CD4-positive, alpha-beta T cell treated with Interleukin-4 for 1 hour (primary cell): ENCODE measurements around the gene CENPW.

Experiments
- DNase-seq, 2 donors: peaks; one replicate each; pipeline ENCODE4 v3.0.0-alpha.2; 2020 to 2022

CENPW gene

GRCh38 chr6:126374372-126374771 lies 34.5 kb downstream of the CENPW start:
- no peak for DNase-seq

GRCh38 chr6:126376682-126377081 lies 36.8 kb downstream of the CENPW start:
- DNase-seq, result no peak

DNA sequence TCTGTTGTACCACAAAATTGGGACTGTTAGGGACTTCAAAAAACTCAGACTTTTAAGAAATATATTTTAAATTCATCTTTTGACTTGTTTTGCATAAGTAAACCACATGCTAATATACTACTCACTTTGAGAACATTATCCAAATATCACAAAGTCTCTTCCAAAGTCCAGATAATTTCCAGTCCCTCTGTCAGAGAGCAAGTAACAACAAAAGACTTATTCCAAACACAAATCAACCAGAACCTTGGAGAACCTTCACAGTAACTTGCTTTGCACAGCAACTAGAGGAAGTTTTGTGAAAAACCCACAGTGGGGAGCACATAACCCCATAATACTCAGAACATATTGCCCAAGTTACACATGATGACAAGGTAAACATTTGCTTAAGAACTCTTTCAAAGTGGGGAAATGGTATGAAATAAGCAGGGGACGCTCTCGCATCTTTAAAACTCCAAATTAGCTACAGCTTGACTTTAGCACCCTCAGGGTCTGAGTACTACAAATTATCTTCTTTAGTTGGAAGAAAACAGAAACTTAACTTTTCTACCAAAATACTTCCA lies 37.8 kb downstream of the CENPW start:
- DNase-seq, result no peak

GRCh38 chr6:126380072-126380583 lies 40.2 kb downstream of the CENPW start:
- DNase-seq, result no peak

GRCh38 chr6:126381498-126381897 lies 41.6 kb downstream of the CENPW start:
- no peak for DNase-seq

DNA sequence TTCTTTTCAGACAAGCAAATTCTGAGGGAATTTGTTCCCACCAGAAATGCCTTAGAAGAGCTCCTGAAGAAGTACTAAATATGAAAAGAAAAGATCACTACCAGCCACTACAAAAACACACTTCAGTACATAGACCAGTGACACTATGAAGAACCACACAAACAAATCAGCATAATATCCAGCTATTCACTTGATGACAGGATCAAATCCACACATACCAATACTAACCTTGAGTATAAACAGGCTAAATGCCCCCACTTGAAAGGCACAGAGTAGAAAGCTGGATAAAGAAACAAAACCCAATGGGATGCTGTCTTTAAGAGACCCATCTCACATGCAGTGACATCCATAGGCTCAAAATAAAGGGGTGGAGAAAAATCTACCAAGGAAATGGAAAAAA lies 43.3 kb downstream of the CENPW start:
- no peak for DNase-seq

DNA sequence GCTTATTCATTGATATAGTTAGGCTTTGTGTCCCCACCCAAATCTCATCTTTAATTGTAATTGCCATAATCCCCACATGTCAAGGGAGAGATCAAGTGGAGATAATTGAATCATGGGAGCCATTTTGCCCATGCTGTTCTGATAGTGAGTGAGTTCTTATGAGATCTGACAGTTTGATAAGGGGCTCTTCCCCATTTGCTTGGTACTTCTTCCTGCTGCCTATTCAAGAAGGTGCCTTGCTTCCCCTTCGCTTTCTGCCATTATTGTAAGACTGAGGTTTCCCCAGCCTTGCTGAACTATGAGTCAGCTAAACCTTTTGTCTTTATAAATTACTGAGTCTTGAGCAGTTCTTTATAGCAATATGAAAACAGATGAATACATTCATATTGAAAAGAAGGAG lies 45.6 kb downstream of the CENPW start:
- no peak for DNase-seq

DNA sequence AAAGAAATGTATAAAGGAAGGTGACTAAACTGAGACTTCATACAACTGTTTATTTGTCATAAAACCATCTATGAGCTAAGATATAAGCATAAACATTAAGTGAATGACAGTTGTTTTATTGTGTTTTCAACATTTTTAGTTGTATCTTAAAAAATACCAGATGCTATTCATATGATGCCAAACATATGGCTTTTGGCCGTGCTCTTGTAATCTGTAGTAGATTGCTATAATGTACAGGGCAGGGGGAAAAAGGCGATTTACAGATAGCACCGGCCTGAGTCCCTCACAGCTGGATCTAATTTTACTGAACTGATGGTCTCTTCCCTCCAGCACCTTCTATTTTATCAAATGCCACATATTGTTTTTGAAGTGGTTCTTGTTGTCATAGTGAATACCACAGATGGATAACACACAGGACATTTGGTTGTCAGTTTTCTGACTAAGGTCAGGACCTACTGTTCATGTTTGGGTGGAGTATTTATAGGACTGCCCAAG lies 48.2 kb downstream of the CENPW start:
- DNase-seq, result no peak

GRCh38 chr6:126396131-126396530 lies 56.2 kb downstream of the CENPW start:
- DNase-seq, result no peak
